Measurements from ENCODE around the gene ADAMTS16. TPM values are rescaled to one million over a fixed set of nuclear protein-coding genes. Genes with fewer than 3 reads are reported as not detected.

Gene ADAMTS16
- total and polyA plus RNA-seq, 7 donors, result under 0.01 to 5.3 (median 0.16) TPM; not detected in 2

DNA sequence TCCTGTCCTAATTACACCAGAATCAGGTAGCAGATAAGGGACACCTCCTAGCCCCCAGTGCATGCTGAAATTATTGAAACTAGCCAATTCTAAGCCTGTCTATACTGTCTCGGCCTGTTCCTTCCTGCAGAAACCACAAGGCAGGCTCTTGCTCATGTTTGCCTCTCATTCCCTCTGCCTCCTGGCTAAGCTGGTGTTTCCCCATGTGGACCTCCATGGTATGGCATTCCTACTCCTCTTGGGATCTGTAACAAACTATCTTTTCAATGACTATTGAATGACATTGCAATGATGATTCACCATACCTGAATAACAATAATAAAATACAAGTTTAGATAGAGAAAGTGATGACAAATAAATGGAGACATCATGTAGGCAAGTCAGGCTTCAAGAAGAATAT, 35.6 kb upstream of the ADAMTS16 start:
- no peak overlapping the region for H3K27ac ChIP-seq
- DNase-seq, result no peak
- TF ChIP-seq CTCF (IDR thresholded peaks at IDR 0.05) (no peak), POLR2AphosphoS5 (IDR thresholded peaks at IDR 0.05) (no peak), EP300 (IDR thresholded peaks at IDR 0.05) (no peak), POLR2A (IDR thresholded peaks at IDR 0.05) (no peak)

GRCh38 chr5:5105531-5105930, 34.6 kb upstream of the ADAMTS16 start:
- Histone ChIP-seq H3K36me3 (no peaks in the 10 kb centered on the region), H3K27ac (no peak overlapping the region), H3K4me3 (no peak overlapping the region), H3K4me1 (no peaks in the 10 kb centered on the region), H3K9me3 (no peaks in the 10 kb centered on the region), H3K27me3 (no peaks in the 10 kb centered on the region)
- no peak for DNase-seq
- TF ChIP-seq POLR2AphosphoS5 (IDR thresholded peaks at IDR 0.05), result no peak
- TF ChIP-seq CTCF (IDR thresholded peaks at IDR 0.05), result no peak
- TF ChIP-seq EP300 (IDR thresholded peaks at IDR 0.05), result no peak
- no peak for TF ChIP-seq POLR2A (IDR thresholded peaks at IDR 0.05)
- WGBS, 2 donors, result 17 to 46% methylated on average over 1 of the region's 1 CpG
- intact Hi-C loops (cut with DNase I), result no loop called here

More for the DNA sequence above, 35.6 kb upstream of the ADAMTS16 start:
- intact Hi-C loops (cut with DNase I), result no loop called here
- no peaks in the 10 kb centered on the region for H3K9me3 ChIP-seq
- H3K4me1 ChIP-seq, result no peaks in the 10 kb centered on the region
- no peaks in the 10 kb centered on the region for H3K36me3 ChIP-seq
- H3K27me3 ChIP-seq, result no peaks in the 10 kb centered on the region
- WGBS, 2 donors, result 65 to 74% methylated on average over 1 of the region's 1 CpG
- H3K4me3 ChIP-seq, result no peak overlapping the region

DNA sequence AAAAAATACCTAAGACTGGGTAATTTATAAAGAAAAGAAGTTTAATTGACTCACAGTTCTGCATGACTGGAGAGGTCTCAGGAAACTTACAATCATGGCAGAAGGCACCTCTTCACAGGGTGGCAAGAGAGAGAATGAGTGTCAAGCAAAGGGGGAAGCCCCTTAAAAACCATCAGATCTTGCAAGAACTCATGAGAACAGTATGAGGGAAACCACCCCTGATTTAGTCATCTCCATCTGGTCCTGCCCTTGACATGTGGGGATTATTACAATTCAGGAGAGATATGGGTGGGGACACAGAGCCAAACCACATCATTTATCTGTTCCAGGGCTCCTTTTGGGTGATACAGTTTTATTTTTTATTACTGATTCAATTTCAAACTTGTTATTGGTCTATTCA, 23.2 kb upstream of the ADAMTS16 start:
- no peak for DNase-seq
- Histone ChIP-seq H3K27me3 (no peaks in the 10 kb centered on the region), H3K36me3 (no peaks in the 10 kb centered on the region), H3K9me3 (no peaks in the 10 kb centered on the region), H3K4me3 (no peak overlapping the region), H3K4me1 (no peaks in the 10 kb centered on the region), H3K27ac (no peak overlapping the region)
- TF ChIP-seq POLR2A (IDR thresholded peaks at IDR 0.05) (no peak), POLR2AphosphoS5 (IDR thresholded peaks at IDR 0.05) (no peak), EP300 (IDR thresholded peaks at IDR 0.05) (no peak), CTCF (IDR thresholded peaks at IDR 0.05) (no peak)
- intact Hi-C loops (cut with DNase I), result no loop called here

DNA sequence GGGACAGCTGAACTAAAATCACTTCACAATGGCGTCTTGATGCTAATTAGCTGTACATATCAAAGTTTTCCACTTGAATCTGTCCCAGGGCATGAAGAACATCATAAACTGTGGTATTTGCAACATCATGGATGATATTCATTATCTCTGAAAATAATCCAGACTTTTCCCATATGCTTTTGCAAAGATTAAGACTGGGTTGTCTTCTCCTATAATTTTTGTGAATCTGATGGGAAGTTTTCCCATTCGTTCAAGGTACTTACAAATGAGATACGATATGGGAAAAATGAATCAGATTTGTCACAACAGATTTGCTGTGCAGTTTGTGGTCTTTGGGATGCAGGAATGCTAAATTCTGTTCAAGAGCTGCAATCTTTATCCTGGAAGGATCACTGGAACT, 17.4 kb upstream of the ADAMTS16 start:
- 82 to 85% methylated on average over 3 of the region's 3 CpGs for WGBS, 2 donors
- no peak for DNase-seq
- Histone ChIP-seq H3K9me3 (no peaks in the 10 kb centered on the region), H3K27me3 (peaks cover 0 to 2% (median 0%) of the 10 kb centered on the region in 3 donors), H3K4me3 (no peak overlapping the region), H3K4me1 (no peaks in the 10 kb centered on the region), H3K36me3 (no peaks in the 10 kb centered on the region), H3K27ac (no peak overlapping the region)
- no peak for TF ChIP-seq POLR2A (IDR thresholded peaks at IDR 0.05)
- TF ChIP-seq EP300 (IDR thresholded peaks at IDR 0.05), result no peak
- no peak for TF ChIP-seq CTCF (IDR thresholded peaks at IDR 0.05)
- no peak for TF ChIP-seq POLR2AphosphoS5 (IDR thresholded peaks at IDR 0.05)
- intact Hi-C loops (cut with DNase I), result no loop called here

- no peak for TF ChIP-seq POLR2A (IDR thresholded peaks at IDR 0.05)
- no peak for TF ChIP-seq POLR2AphosphoS5 (IDR thresholded peaks at IDR 0.05)
- TF ChIP-seq EP300 (IDR thresholded peaks at IDR 0.05), result no peak
- TF ChIP-seq CTCF (IDR thresholded peaks at IDR 0.05), result no peak
- intact Hi-C loops (cut with DNase I), result no loop called here
- Histone ChIP-seq H3K9me3 (no peaks in the 10 kb centered on the region), H3K4me3 (no peak overlapping the region), H3K4me1 (no peaks in the 10 kb centered on the region), H3K27ac (no peak overlapping the region), H3K36me3 (no peaks in the 10 kb centered on the region), H3K27me3 (peaks cover 0 to 3% (median 0%) of the 10 kb centered on the region in 3 donors)
- no peak for DNase-seq
- 51 to 57% methylated on average over 3 of the region's 3 CpGs for WGBS, 2 donors
Measured at GRCh38 chr5:5124231-5124630, 15.9 kb upstream of the ADAMTS16 start.
